Caki2 (cell line): ENCODE results near the gene ZMIZ1. TPM values are rescaled to one million over a fixed set of nuclear protein-coding genes. Genes with fewer than 3 reads are reported as not detected.

Source experiments
- DNase-seq: peaks from one replicate; pipeline ENCODE4 v3.0.0-alpha.2; 2015; ENCODE audit warnings: low read depth
- in situ Hi-C: cut with HindIII; loops from 2 replicates; pipeline ENCODE4 v1.10.0; 2016; ENCODE audit warnings: low sequenced_read_pairs, low pct_unique_long_range_greater_than_20kb, mixed read lengths
- total RNA-seq: library from RNA; depleted of rRNA; stranded (reverse); fragments of >200 nt; shearing (Covaris generic); gene quantifications from 2 replicates; pipeline ENCODE4 v1.2.3, GENCODE V29; 2014; ENCODE audit warnings: low replicate concordance

The ZMIZ1 gene
- total RNA-seq, 1 experiment from 2014 or later, result 17.4 TPM

DNA sequence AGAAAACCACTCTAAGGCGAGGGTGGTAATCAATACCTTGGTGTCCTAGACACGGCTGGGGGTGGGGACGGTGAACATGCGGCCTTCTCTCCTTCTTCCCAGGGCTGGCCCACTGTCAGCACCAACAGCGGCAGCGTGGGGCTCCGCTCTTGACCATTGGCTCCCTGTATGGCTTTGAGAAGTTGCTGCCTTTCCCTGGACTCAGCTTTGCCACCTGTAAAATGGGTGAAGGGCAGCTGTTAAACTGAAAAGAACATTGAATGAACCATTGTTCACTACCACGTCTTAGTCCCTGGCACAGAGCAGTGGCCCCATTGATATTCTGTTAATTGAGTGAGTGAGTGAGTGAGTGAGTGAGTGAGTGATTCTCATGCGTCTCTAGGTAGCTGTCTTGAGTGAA, 95.3 kb downstream of the ZMIZ1 start:
- in situ Hi-C loops, result no loop called here
- no peak for DNase-seq

GRCh38 chr10:79165070-79165778, 96.5 kb downstream of the ZMIZ1 start:
- no peak for DNase-seq
- in situ Hi-C loops, result no loop called here

DNA sequence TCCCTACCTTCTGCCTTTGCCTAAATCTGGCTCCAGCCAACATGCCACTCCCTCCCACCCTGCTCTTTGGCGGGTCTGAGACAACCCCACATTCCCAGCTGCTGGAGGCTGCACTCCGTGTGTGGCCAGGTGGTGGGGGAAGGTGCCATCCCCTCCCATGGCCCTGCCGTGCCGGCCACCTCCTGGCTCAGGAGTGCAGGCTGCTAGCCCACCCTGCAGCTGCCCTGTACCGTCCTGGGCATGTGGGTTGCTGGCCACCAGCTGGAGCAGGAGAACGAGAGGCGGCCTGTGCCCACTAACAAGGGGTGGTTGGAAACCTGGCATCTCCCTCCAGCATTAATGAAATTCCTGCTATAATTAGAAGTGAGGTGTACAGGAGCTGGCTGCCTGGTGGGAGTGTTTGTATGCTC, 97.6 kb downstream of the ZMIZ1 start:
- in situ Hi-C loops, result no loop called here
- no peak for DNase-seq

DNA sequence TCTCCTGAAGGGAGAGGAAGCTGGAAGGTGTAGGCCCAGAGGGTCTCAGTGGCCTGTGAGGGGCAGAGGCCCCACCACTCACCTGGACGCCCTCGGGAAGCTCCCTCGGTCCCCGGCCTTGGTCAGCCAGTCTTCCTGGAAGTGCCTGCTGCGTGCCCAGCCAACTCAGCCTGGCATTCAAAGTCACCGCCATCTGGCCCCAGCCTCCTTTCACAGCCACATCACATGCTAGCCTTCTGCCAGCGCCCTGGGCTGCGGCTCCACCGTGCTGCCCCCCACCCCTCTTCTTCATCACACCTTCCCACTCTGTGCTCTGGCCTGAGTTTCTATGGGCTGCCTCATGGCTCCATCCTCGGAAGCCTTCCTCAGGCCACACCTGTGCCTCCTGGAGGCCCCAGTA, 98.0 kb downstream of the ZMIZ1 start:
- in situ Hi-C loops, result no loop called here
- DNase-seq, result no peak

DNA sequence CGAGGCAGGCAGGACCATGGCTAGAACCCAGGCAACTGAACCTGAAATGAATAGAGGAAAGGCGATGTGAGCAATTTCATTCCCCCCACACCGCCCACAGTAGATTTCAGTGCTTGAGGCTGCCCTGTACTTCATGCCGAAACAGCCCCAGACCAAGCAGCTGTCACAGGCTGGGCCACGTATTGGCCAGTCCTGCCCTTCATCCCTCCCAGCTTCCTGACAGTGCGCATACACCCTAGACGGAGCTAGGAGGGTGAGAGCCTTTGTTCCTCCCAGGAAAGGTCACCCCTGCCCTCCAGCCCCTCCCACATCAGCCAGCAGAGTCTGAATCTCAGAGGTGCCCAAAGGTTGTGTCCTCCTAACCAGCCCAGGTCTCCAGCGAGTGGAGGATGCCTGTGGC, 98.8 kb downstream of the ZMIZ1 start:
- in situ Hi-C loops, result no loop called here
- DNase-seq, result no peak

GRCh38 chr10:79168210-79168609, 99.4 kb downstream of the ZMIZ1 start:
- DNase-seq, result no peak
- in situ Hi-C loops, result no loop called here

- in situ Hi-C loops, result no loop called here
- DNase-seq, result no peak
Measured at GRCh38 chr10:79170226-79170752, 101.5 kb downstream of the ZMIZ1 start.

DNA sequence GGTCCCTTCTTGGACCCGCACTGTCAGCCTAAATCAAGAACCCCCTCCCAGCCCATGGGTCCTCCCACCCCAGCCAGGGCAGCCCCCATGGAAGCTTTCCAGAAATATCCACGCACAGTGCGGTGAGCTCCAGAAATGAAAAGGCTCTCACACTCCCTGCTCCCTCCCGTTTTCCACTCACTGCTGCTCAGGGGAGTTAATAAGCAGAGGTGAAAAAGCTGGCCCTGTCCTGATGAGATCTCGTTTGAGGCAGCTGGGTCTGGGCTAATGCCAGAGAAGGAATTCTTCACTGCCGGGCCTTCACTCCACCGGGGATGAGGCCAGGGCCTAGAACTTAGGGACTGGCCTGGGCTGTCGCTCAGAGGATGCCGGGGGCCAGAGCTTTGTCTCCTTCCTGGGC, 102.2 kb downstream of the ZMIZ1 start:
- in situ Hi-C loops, result no loop called here
- DNase-seq, result no peak

DNA sequence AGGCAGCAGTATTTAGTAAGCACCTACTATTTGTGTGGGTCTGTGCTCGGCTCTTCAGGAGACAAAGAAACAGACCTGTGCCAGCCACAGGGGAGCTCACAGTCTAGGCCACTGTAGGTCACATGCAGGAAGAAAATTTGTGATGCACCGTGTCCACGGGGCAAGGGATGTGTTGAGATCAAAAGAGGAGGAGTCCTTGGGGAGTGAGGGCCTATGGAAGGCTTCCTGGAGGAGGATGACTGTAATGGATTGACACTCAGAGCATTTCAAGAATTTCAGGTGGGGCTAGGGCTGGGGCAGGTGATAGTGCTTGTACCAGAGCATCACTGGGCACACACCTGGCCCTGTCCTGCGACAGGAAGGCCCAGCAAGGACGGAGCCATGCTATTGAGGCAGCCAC, 102.7 kb downstream of the ZMIZ1 start:
- in situ Hi-C loops, result no loop called here
- DNase-seq, result no peak

- in situ Hi-C loops, result no loop called here
- no peak for DNase-seq
Measured at GRCh38 chr10:79172881-79173280, 104.1 kb downstream of the ZMIZ1 start.

- in situ Hi-C loops, result no loop called here
- DNase-seq, result no peak
Measured at GRCh38 chr10:79173582-79174262, 105.0 kb downstream of the ZMIZ1 start.

GRCh38 chr10:79176052-79176501, 107.3 kb downstream of the ZMIZ1 start:
- in situ Hi-C loops, result no loop called here
- DNase-seq, result no peak

DNA sequence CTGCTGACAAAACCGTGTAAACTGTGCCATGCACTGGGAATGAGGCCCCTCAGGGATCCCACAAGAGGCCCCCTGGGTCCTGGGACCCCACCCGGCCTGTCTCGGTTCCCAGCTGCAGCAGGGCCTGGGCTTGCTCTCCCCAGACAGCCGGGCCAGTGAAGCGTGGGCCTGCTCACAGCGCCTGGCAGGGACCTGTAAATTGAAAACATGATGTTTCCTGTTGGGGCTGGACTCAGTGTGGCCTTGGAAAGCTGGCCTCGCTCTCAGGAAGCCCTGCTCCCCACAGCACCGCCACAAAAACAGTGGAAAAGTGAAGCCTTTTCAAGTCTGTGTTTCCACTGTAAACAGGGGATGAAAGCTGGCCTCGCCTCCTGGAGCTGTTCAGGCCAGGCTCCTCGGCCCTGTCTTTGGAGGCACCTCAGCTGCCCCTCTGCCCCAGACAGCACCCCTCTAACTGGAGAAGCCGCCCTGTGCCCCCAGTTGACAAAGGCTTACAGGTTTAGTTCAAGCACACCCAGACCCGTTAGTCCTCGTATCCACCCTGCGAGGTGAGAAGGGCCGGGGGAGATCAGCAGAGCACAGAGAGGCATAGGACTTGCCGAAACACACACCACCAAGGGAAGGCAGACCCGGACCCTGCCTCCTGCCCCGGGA, 108.3 kb downstream of the ZMIZ1 start:
- no peak for DNase-seq
- in situ Hi-C loops, result no loop called here

GRCh38 chr10:79178070-79178576, 109.4 kb downstream of the ZMIZ1 start:
- in situ Hi-C loops, result no loop called here
- DNase-seq, result no peak

DNA sequence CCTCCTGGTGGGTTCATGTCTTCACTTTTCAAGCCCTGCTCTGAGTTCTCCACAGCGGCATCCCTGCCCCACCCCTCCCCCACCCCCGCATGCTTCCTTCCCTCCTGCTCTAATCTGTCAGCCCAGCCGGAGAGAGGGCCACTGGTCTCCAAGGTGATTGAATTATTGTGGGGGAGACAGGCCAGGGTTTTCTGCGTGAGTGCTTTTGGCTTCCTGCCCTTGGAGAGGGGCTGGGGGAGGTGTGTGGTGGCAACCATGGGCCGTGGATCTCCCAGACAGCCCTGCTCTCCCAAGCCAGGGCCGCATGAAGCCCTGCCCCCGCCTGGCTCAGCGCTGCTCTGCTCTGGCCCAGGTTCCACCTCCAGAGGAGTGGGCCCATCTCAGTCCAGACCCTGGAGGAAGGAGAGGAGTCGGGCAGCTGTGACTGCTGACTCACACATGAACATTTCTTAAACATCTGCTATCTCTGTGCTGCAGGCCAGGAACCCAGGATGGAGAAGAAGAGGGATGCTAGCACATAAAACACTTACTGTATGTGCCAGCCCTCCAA, 109.9 kb downstream of the ZMIZ1 start:
- peak; percentile 93 for DNase-seq
- in situ Hi-C loops, result no loop called here

- DNase-seq, result peak; percentile 56
- in situ Hi-C loops, result no loop called here
Measured at GRCh38 chr10:79179164-79179956, 110.6 kb downstream of the ZMIZ1 start.

GRCh38 chr10:79179957-79180309, 111.2 kb downstream of the ZMIZ1 start:
- no peak for DNase-seq
- in situ Hi-C loops, result no loop called here
